Keratinocyte (primary cell): ENCODE results near the gene NGFR. TPM values are rescaled to one million over a fixed set of nuclear protein-coding genes. Genes with fewer than 3 reads are reported as not detected.

Experiments
- DNase-seq: peaks from one replicate; pipeline ENCODE4 v3.0.0-alpha.2; 2011; ENCODE audit warnings: low read depth, missing footprints, low spot score
- FAIRE-seq: peaks from 2 replicates; lab custom pipeline; 2011; peaks lifted over from hg19 to GRCh38; lab: Jason Lieb, UNC
- H2AFZ ChIP-seq: 2 replicates; pipeline ENCODE4 v1.6.0; 2012; ENCODE audit warnings: low read length, control low read depth, inconsistent platforms; ENCODE audit not compliant: control insufficient read depth
- H3K27ac ChIP-seq: 2 replicates; pipeline ENCODE4 v1.5.1; 2011; ENCODE audit warnings: low read length; ENCODE audit not compliant: control insufficient read depth, insufficient read depth
- H3K27me3 ChIP-seq: 3 replicates; pipeline ENCODE4 v1.6.0; 2011; ENCODE audit warnings: low read length; ENCODE audit not compliant: control insufficient read depth, insufficient read depth; ENCODE audit errors: extremely low read depth
- H3K36me3 ChIP-seq, 2 experiments: 2 replicates in 1 of 2; 3 replicates in 1 of 2; pipeline ENCODE4 v1.5.1; 2011; ENCODE audit warnings: low read length in 2 of 2, mild to moderate bottlenecking in 1 of 2; ENCODE audit not compliant: control insufficient read depth in 2 of 2, insufficient read depth in 2 of 2; ENCODE audit errors: extremely low read depth in 1 of 2
- H3K4me1 ChIP-seq: 3 replicates; pipeline ENCODE4 v1.5.1; 2011; ENCODE audit warnings: low read length; ENCODE audit not compliant: control insufficient read depth, insufficient read depth; ENCODE audit errors: extremely low read depth
- H3K4me2 ChIP-seq: 3 replicates; pipeline ENCODE4 v1.6.0; 2011; ENCODE audit warnings: low read depth, low read length; ENCODE audit not compliant: control insufficient read depth, insufficient read depth; ENCODE audit errors: extremely low read depth
- H3K4me3 ChIP-seq, 3 experiments: fragments of 200-600 bp in 1 of 3; sonication (generic) in 1 of 3; 2 replicates in 2 of 3; 3 replicates in 1 of 3; pipeline ENCODE4 v1.5.1; 2011 to 2016; ENCODE audit warnings: low read length in 3 of 3, mild to moderate bottlenecking in 3 of 3, control low read depth in 2 of 3, inconsistent platforms in 1 of 3, low read depth in 1 of 3, mixed read lengths in 1 of 3, mixed run types in 1 of 3, moderate library complexity in 1 of 3; ENCODE audit not compliant: control insufficient read depth in 2 of 3, insufficient read depth in 2 of 3; ENCODE audit errors: extremely low read depth in 1 of 3
- H3K79me2 ChIP-seq: 2 replicates; pipeline ENCODE4 v1.6.0; 2012; ENCODE audit warnings: low read length; ENCODE audit not compliant: control insufficient read depth, insufficient read depth
- H3K9ac ChIP-seq: 3 replicates; pipeline ENCODE4 v1.6.0; 2011; ENCODE audit warnings: low read length; ENCODE audit not compliant: control insufficient read depth, insufficient read depth; ENCODE audit errors: extremely low read depth
- H3K9me1 ChIP-seq: 3 replicates; pipeline ENCODE4 v1.6.0; 2011; ENCODE audit warnings: low read length; ENCODE audit not compliant: control insufficient read depth, insufficient read depth; ENCODE audit errors: extremely low read depth
- H3K9me3 ChIP-seq: 2 replicates; pipeline ENCODE4 v1.5.1; 2012; ENCODE audit warnings: low read depth, low read length; ENCODE audit not compliant: control insufficient read depth
- H4K20me1 ChIP-seq: 3 replicates; pipeline ENCODE4 v1.6.0; 2011; ENCODE audit warnings: low read length; ENCODE audit not compliant: control insufficient read depth, insufficient read depth; ENCODE audit errors: extremely low read depth
- CTCF ChIP-seq, 3 experiments: IDR thresholded peaks in 1 of 3; conservative IDR thresholded peaks in 1 of 3; optimal IDR thresholded peaks in 1 of 3; 2 replicates in 2 of 3; 3 replicates in 1 of 3; pipeline versions ENCODE3 to v1.5.1; 2011; ENCODE audit warnings: low read length in 3 of 3, mild to moderate bottlenecking in 3 of 3, moderate library complexity in 2 of 3, control low read depth in 1 of 3, inconsistent platforms in 1 of 3; ENCODE audit not compliant: insufficient read depth in 2 of 3; ENCODE audit errors: extremely low read depth in 1 of 3
- EZH2 ChIP-seq: IDR thresholded peaks from one replicate; pipeline ENCODE4 v1.6.1; 2012; ENCODE audit warnings: inconsistent platforms, mild to moderate bottlenecking, low read length, moderate library complexity
- dilution Hi-C: fragments of 300-500 bp; cut with MboI; formaldehyde crosslinking; loops from one replicate; pipeline ENCODE4 v1.7.0; 2020; ENCODE audit warnings: low sequenced_read_pairs; ENCODE audit not compliant: extremely low pct_ligation_motif_present
- polyA plus RNA-seq, 5 experiments: library from polyadenylated mRNA; depleted of rRNA in 3 of 5; stranded (reverse) in 3 of 5; stranded (forward) in 1 of 5; unstranded in 1 of 5; fragments of >200 nt; gene quantifications; 1 replicate in 1 of 5; 2 replicates in 3 of 5; 3 replicates in 1 of 5; pipeline versions ENCODE4 v1.2.1 to v1.2.3, GENCODE V29; 2011 to 2012; ENCODE audit warnings: missing spikeins in 2 of 5, low read depth in 1 of 5, low replicate concordance in 1 of 5

Gene NGFR
- polyA plus RNA-seq, 1 donor (not counting 4 experiments of a cell fraction or from before 2014, with no cell fraction given), result 1.7 TPM

- dilution Hi-C loops, result no loop called here
- no peak for DNase-seq
- peaks cover 51% of the 10 kb centered on the region for H3K27me3 ChIP-seq
Observed at GRCh38 chr17:49464049-49464448, 31.0 kb upstream of the NGFR start.

GRCh38 chr17:49465331-49465903 lies 29.7 kb upstream of the NGFR start:
- dilution Hi-C loops, result no loop called here
- Histone ChIP-seq H3K4me3 (no peak overlapping the region), H2AFZ (no peak overlapping the region), H3K79me2 (no peaks in the 10 kb centered on the region), H3K4me1 (no peaks in the 10 kb centered on the region), H3K9me1 (no peaks in the 10 kb centered on the region), H3K9ac (no peak overlapping the region), H3K4me2 (no peak overlapping the region), H3K27me3 (peaks cover 50% of the 10 kb centered on the region), H3K36me3 (no peaks in the 10 kb centered on the region), H4K20me1 (no peaks in the 10 kb centered on the region), H3K27ac (no peak overlapping the region), H3K9me3 (peaks cover 2% of the 10 kb centered on the region)
- no peak for TF ChIP-seq CTCF (optimal IDR thresholded peaks at IDR 0.05 in 1 of 3, IDR thresholded peaks at IDR 0.05 in 1 of 3, conservative IDR thresholded peaks at IDR 0.05 in 1 of 3; ENCODE audit: extremely low read depth in 1 of 3, insufficient read depth in 2 of 3, low read length in 3 of 3)
- no peak for TF ChIP-seq EZH2
- FAIRE-seq (no peak), DNase-seq (no peak)

More at GRCh38 chr17:49464049-49464448, 31.0 kb upstream of the NGFR start:
- no peak overlapping the region for H3K4me2 ChIP-seq
- H3K79me2 ChIP-seq, result no peaks in the 10 kb centered on the region
- peaks cover 2% of the 10 kb centered on the region for H3K9me3 ChIP-seq
- H3K9me1 ChIP-seq, result no peaks in the 10 kb centered on the region
- no peaks in the 10 kb centered on the region for H3K4me1 ChIP-seq
- no peaks in the 10 kb centered on the region for H3K36me3 ChIP-seq
- no peak for FAIRE-seq
- no peak overlapping the region for H3K27ac ChIP-seq
- no peak for TF ChIP-seq CTCF (optimal IDR thresholded peaks at IDR 0.05 in 1 of 3, IDR thresholded peaks at IDR 0.05 in 1 of 3, conservative IDR thresholded peaks at IDR 0.05 in 1 of 3; ENCODE audit: extremely low read depth in 1 of 3, insufficient read depth in 2 of 3, low read length in 3 of 3)
- no peak for TF ChIP-seq EZH2
- no peak overlapping the region for H3K9ac ChIP-seq
- H3K4me3 ChIP-seq, result no peak overlapping the region
- no peaks in the 10 kb centered on the region for H4K20me1 ChIP-seq
- H2AFZ ChIP-seq, result no peak overlapping the region
